Ovary (tissue), 9 donors: ENCODE data around the gene DCT. TPM values are rescaled to one million over a fixed set of nuclear protein-coding genes. Genes with fewer than 3 reads are reported as not detected.

Experiments
- DNase-seq, 5 donors: peaks; one replicate each; pipeline ENCODE4 v3.0.0-alpha.2; 2019 to 2020
- H3K27ac ChIP-seq, 2 donors: fragments of 200-600 bp; one replicate each; pipeline versions ENCODE4 v1.5.1 to v1.8.0; 2019 to 2022
- H3K27me3 ChIP-seq: fragments of 200-600 bp; one replicate; pipeline ENCODE4 v1.8.0; 2022
- H3K36me3 ChIP-seq: fragments of 200-600 bp; sonication (generic); one replicate; pipeline ENCODE4 v1.5.1; 2019
- H3K4me1 ChIP-seq: one replicate; pipeline ENCODE4 v1.8.1; 2013; ENCODE audit warnings: mild to moderate bottlenecking, moderate library complexity; ENCODE audit not compliant: insufficient read depth
- H3K4me3 ChIP-seq: fragments of 200-600 bp; sonication (generic); one replicate; pipeline ENCODE4 v1.5.1; 2017
- H3K9me3 ChIP-seq, 2 donors: fragments of 200-600 bp in 1 of 2; sonication (generic) in 1 of 2; one replicate each; pipeline versions ENCODE4 v1.5.1 to v1.8.1; 2013 to 2019; ENCODE audit warnings: mild to moderate bottlenecking in 1 of 2, moderate library complexity in 1 of 2
- EP300 ChIP-seq: sonication (generic); formaldehyde crosslinking; IDR thresholded peaks from one replicate; pipeline ENCODE4 v1.6.1; 2017; ENCODE audit warnings: antibody characterized with exemption
- POLR2A ChIP-seq: fragments of 450-650 bp; IDR thresholded peaks from one replicate; pipeline ENCODE4 v1.6.1; 2017; ENCODE audit warnings: antibody characterized with exemption, mild to moderate bottlenecking, moderate library complexity
- WGBS, 3 donors: extraction: QIAGEN DNeasy Blood & Tissue Kit in 1 of 3; methylation state at CpG; one replicate each; pipeline versions ENCODE4 v1.1.5 to v1.1.7; 2013 to 2017; 5-methylcytosine and 5-hydroxymethylcytosine counted together
- intact Hi-C, 4 donors: fragments of 100-400 bp; cut with DNase I; formaldehyde crosslinking; loops; one replicate each; pipeline versions ENCODE4 v1.11.0 to v1.15.1; 2022 to 2023
- polyA plus RNA-seq, 2 donors: library from polyadenylated mRNA; stranded (reverse); fragments of 200-250 nt in 1 of 2; fragments of 350-450 nt in 1 of 2; fragmentation: Illumina TruSeq in 1 of 2; extraction: RNeasy Lipid Tissue Mini Kit (QIAGEN cat#74804) in 1 of 2; gene quantifications; one replicate each; pipeline ENCODE4 v1.2.3, GENCODE V29; 2013 to 2014
- total RNA-seq, 7 donors: library from RNA; depleted of rRNA in 2 of 7; stranded (reverse); fragments of >200 nt in 2 of 7; fragmentation: NEBNext Ultra II Directional in 3 of 7; extraction: Animal tissue kit (Norgen Biotek cat#: 25700) in 3 of 7; gene quantifications; one replicate each; pipeline versions ENCODE4 v1.1.0 to v1.2.4, GENCODE V29; 2016 to 2023
- TF ChIP-seq, protein P1 (sequence below), 3 donors: fragments of 450-650 bp in 2 of 3; fragments of 200-600 bp in 1 of 3; IDR thresholded peaks; one replicate each; pipeline versions ENCODE4 v1.5.1 to v1.8.0; 2016 to 2022; ENCODE audit warnings: antibody characterized with exemption in 3 of 3, mild to moderate bottlenecking in 1 of 3
- donor health status: DM: no; HTN: no; CAD: no; lungs with moderate emphysema.
- donor health status: DM: no; HTN: no; CAD: no.
- donor health status: Bipolar disorder and iron deficiency.
- donor health status: DM: yes; HTN: yes; CAD: no.
- donor health status: DM: no; HTN: no; CAD: no.
- donor health status: DM: yes; HTN: yes; CAD: no.

The DCT gene
- total and polyA plus RNA-seq, 9 donors: 0.27 to 0.92 (median 0.58) TPM

DNA sequence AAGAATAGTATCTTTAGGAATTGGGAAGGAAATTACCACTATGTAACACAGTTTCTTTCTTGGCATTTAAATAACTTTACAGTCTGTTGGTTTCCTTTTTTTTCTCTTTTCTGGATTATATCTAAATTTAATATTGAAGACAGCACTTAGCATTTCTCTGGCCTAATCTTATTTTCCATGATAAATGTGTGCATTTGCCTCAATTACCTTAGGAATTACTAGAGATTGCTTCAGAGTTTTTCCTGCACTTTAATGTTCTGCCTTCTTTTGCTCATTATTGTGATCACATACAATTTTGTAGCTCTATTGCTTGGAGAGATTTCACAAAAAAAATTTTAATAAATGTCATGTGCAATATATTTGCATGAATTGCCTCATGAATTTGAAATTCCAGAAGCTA lies 25.1 kb downstream of the DCT start:
- intact Hi-C loops: no loop called here
- Histone ChIP-seq H3K27me3 (no peaks in the 10 kb centered on the region), H3K36me3 (no peaks in the 10 kb centered on the region), H3K4me3 (no peak overlapping the region), H3K27ac (no peak overlapping the region), H3K4me1 (no peaks in the 10 kb centered on the region), H3K9me3 (no peaks in the 10 kb centered on the region)
- DNase-seq: no peak
- TF ChIP-seq EP300 (no peak), POLR2A (no peak)
- TF ChIP-seq, protein P1, sequence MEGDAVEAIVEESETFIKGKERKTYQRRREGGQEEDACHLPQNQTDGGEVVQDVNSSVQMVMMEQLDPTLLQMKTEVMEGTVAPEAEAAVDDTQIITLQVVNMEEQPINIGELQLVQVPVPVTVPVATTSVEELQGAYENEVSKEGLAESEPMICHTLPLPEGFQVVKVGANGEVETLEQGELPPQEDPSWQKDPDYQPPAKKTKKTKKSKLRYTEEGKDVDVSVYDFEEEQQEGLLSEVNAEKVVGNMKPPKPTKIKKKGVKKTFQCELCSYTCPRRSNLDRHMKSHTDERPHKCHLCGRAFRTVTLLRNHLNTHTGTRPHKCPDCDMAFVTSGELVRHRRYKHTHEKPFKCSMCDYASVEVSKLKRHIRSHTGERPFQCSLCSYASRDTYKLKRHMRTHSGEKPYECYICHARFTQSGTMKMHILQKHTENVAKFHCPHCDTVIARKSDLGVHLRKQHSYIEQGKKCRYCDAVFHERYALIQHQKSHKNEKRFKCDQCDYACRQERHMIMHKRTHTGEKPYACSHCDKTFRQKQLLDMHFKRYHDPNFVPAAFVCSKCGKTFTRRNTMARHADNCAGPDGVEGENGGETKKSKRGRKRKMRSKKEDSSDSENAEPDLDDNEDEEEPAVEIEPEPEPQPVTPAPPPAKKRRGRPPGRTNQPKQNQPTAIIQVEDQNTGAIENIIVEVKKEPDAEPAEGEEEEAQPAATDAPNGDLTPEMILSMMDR (IDR thresholded peaks at IDR 0.05): no peak

DNA sequence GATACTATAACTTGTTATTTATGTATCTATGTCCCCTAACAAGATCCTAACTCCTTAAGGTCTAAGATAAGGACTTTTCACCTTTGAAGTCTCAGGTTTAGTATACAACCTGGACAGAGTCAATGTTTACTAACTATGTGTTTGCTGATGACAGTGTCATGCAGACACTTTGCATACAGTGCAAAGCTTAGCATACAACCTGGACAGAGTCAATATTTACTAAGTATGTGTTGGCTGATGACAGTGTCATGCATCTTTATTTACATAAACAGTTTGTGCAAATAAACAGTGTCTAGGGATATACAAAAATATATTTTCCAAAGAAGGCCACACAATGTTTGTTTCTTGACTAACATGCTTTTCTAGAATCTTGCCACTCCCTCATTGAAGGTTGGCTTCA lies 34.7 kb downstream of the DCT start:
- no peak overlapping the region for H3K4me3 ChIP-seq
- no peaks in the 10 kb centered on the region for H3K27me3 ChIP-seq
- no peaks in the 10 kb centered on the region for H3K9me3 ChIP-seq
- H3K36me3 ChIP-seq: no peaks in the 10 kb centered on the region
- TF ChIP-seq, protein P1 (IDR thresholded peaks at IDR 0.05): no peak
- TF ChIP-seq EP300 (no peak), POLR2A (no peak)
- H3K27ac ChIP-seq: no peak overlapping the region
- no peak for DNase-seq
- intact Hi-C loops: no loop called here
- H3K4me1 ChIP-seq: no peaks in the 10 kb centered on the region

DNA sequence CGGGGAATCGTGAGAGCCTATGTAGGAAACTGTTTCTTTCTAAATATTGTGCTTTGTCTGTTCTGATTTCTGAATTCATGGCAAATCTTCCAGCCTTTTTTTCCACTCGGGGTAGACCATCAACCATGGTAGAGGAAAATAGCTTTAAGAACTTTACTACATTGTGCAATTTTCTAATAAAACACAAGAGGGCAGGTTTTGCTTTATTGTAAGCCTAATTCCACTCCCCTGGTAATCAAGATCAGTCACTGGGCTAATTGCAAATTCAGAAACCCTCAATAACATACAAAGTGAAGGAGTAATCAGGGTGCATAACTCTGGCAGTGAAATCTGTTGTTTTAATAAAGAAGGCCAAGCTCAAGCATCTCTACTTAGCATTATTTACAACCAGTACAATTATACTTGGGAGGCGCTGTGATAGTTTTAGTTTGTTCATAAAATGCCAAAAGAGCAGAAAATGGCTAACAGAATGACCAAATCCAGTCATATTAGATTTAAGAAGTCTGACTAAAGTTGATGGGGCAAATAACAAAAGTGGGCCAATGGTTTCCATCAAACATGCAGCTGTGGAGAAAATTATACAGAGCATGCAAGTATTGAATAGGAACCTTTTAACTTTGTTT lies 43.8 kb downstream of the DCT start:
- Histone ChIP-seq H3K27me3 (no peaks in the 10 kb centered on the region), H3K36me3 (no peaks in the 10 kb centered on the region), H3K9me3 (no peaks in the 10 kb centered on the region), H3K27ac (no peak overlapping the region), H3K4me1 (no peaks in the 10 kb centered on the region), H3K4me3 (no peak overlapping the region)
- no peak for DNase-seq
- WGBS, 3 donors: 34 to 39% (median 38%) methylated on average over 4 of the region's 4 CpGs
- TF ChIP-seq POLR2A (no peak), EP300 (no peak)
- TF ChIP-seq, protein P1 (IDR thresholded peaks at IDR 0.05): peak; percentile 13 to 49 (median 44)
- intact Hi-C loops: loop anchor here in 3 of 4 donors (5.0 to 10.0 kb wide), 2 partner anchors 179 to 182 kb away; no protein-coding TSS in a partner anchor

DNA sequence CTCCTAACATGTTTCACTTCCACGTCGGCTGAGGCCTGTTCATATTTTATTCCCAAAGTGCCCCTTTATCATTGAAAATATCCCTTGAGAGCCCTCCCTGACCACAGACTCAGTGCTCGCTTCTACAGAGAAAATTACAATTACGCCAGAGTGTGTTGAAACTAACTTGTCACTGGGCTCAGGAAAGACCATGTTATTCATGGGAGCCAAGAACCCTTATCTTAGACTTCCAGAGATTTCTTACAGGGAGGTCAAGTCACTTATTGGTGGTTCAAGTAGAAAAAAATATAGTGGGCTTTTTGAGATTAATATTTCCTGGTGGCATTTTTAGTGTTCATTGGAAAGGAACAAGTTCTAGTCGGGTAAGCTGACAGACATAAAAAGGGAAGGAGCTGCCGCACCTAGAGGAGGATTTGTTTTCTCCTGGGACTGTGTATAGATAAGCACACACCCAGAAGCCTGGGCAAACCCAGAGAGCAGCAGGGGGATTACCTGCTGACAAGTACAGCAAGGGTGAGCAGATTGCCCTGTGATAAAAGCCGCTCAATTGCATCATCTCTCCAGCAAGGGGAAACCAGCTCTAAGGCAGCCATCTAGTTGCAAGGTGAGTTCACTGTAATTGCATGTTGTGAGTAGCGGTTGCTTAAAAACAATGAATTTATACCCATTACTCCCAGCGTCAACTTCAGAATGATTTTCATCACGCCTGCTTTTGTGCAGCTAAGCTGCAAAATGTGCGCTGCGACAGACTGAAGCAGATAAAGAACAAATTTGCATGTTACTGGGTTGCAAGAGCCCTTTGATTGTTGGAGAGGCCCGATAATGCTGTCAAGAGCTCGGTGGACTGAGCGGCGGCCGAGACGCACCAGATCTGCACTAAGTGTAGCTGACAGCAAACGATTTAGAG lies 46.2 kb downstream of the DCT start:
- DNase-seq: no peak
- Histone ChIP-seq H3K4me1 (no peaks in the 10 kb centered on the region), H3K36me3 (no peaks in the 10 kb centered on the region), H3K27me3 (no peaks in the 10 kb centered on the region), H3K4me3 (no peak overlapping the region), H3K27ac (no peak overlapping the region), H3K9me3 (no peaks in the 10 kb centered on the region)
- TF ChIP-seq POLR2A (no peak), EP300 (no peak)
- TF ChIP-seq, protein P1 (IDR thresholded peaks at IDR 0.05): no peak
- intact Hi-C loops: loop anchor here in 2 of 4 donors (5.0 to 10.0 kb wide), 2 partner anchors 181 to 184 kb away; no protein-coding TSS in a partner anchor
- WGBS, 3 donors: 72 to 77% (median 72%) methylated on average over 19 of the region's 19 CpGs
